Progenitor cell of endocrine pancreas (in vitro differentiated cells): Measurements from ENCODE around the gene RASSF5. TPM values are rescaled to one million over a fixed set of nuclear protein-coding genes. Genes with fewer than 3 reads are reported as not detected.
A peak's percentile ranks its signal among the peaks of the same experiment; 100 is the strongest.

Experiments
- DNase-seq: peaks from one replicate; pipeline ENCODE4 v3.0.0; 2021; ENCODE audit warnings: low spot score; ENCODE audit not compliant: unreplicated experiment
- H3K27ac Mint-ChIP-seq: 2 replicates; pipeline ENCODE4 v1.8.0; 2021; ENCODE audit warnings: mild to moderate bottlenecking, moderate library complexity, mixed read lengths
- H3K27me3 Mint-ChIP-seq: 2 replicates; pipeline ENCODE4 v1.8.0; 2021; ENCODE audit warnings: mixed read lengths
- H3K36me3 Mint-ChIP-seq: 2 replicates; pipeline ENCODE4 v1.8.0; 2022; ENCODE audit warnings: mixed read lengths; ENCODE audit not compliant: insufficient read depth
- H3K4me1 Mint-ChIP-seq: 2 replicates; pipeline ENCODE4 v1.8.0; 2021; ENCODE audit warnings: low read depth, mixed read lengths
- H3K4me3 Mint-ChIP-seq: 2 replicates; pipeline ENCODE4 v1.8.0; 2021; ENCODE audit warnings: low read depth, mild to moderate bottlenecking, moderate library complexity, mixed read lengths
- H3K9me3 Mint-ChIP-seq: 2 replicates; pipeline ENCODE4 v1.8.0; 2021; ENCODE audit warnings: low read depth, mixed read lengths
- CTCF ChIP-seq: fragments of 200-600 bp; sonication (generic); IDR thresholded peaks from one replicate; pipeline ENCODE4 v1.5.0; 2021; ENCODE audit warnings: antibody characterized with exemption, mild to moderate bottlenecking; ENCODE audit not compliant: unreplicated experiment
- total RNA-seq: library from RNA; stranded (reverse); gene quantifications from 2 replicates; pipeline ENCODE4 v1.2.1, GENCODE V29; 2021

RASSF5 gene
- total RNA-seq, 1 donor from 2014 or later, result 7.0 TPM

GRCh38 chr1:206476591-206476990 lies 30.7 kb upstream of the RASSF5 start:
- no peak overlapping the region for H3K4me3 Mint-ChIP-seq
- no peak for DNase-seq
- H3K9me3 Mint-ChIP-seq, result no peaks in the 10 kb centered on the region
- no peak overlapping the region for H3K27ac Mint-ChIP-seq
- H3K27me3 Mint-ChIP-seq, result peaks cover 8% of the 10 kb centered on the region
- H3K36me3 Mint-ChIP-seq, result peaks cover 3% of the 10 kb centered on the region
- H3K4me1 Mint-ChIP-seq, result peaks cover 2% of the 10 kb centered on the region
- no peak for TF ChIP-seq CTCF

- DNase-seq, result no peak
- Mint-ChIP-seq H3K9me3 (no peaks in the 10 kb centered on the region), H3K27ac (no peak overlapping the region), H3K4me3 (no peak overlapping the region), H3K36me3 (peaks cover 3% of the 10 kb centered on the region), H3K4me1 (peaks cover 1% of the 10 kb centered on the region), H3K27me3 (peaks cover 6% of the 10 kb centered on the region)
- no peak for TF ChIP-seq CTCF
Measured at GRCh38 chr1:206477110-206477509, 30.2 kb upstream of the RASSF5 start.

GRCh38 chr1:206477581-206478380 lies 29.6 kb upstream of the RASSF5 start:
- H3K4me3 Mint-ChIP-seq, result no peak overlapping the region
- no peak overlapping the region for H3K27ac Mint-ChIP-seq
- peaks cover 6% of the 10 kb centered on the region for H3K27me3 Mint-ChIP-seq
- DNase-seq, result no peak
- TF ChIP-seq CTCF, result no peak
- H3K36me3 Mint-ChIP-seq, result peaks cover 3% of the 10 kb centered on the region
- H3K4me1 Mint-ChIP-seq, result peaks cover 1% of the 10 kb centered on the region
- H3K9me3 Mint-ChIP-seq, result no peaks in the 10 kb centered on the region

- H3K36me3 Mint-ChIP-seq, result peaks cover 3% of the 10 kb centered on the region
- TF ChIP-seq CTCF, result no peak
- no peaks in the 10 kb centered on the region for H3K9me3 Mint-ChIP-seq
- H3K4me1 Mint-ChIP-seq, result peaks cover 1% of the 10 kb centered on the region
- H3K27me3 Mint-ChIP-seq, result peaks cover 3% of the 10 kb centered on the region
- no peak overlapping the region for H3K27ac Mint-ChIP-seq
- no peak for DNase-seq
- no peak overlapping the region for H3K4me3 Mint-ChIP-seq
Measured at GRCh38 chr1:206478746-206479145, 28.6 kb upstream of the RASSF5 start.

GRCh38 chr1:206479183-206480125 lies 27.9 kb upstream of the RASSF5 start:
- Mint-ChIP-seq H3K27ac (peak overlapping the region; percentile 2), H3K4me1 (peaks cover 1% of the 10 kb centered on the region), H3K36me3 (peaks cover 3% of the 10 kb centered on the region), H3K9me3 (no peaks in the 10 kb centered on the region), H3K4me3 (no peak overlapping the region), H3K27me3 (peaks cover 3% of the 10 kb centered on the region)
- peak; percentile 85 for TF ChIP-seq CTCF
- DNase-seq, result peak; percentile 56
